Mucosa of stomach (tissue), 1 donor: ENCODE data around the gene TPSG1.

Experiments
- H3K27me3 ChIP-seq: one replicate; pipeline ENCODE4 v1.7.0; 2013; ENCODE audit warnings: mild to moderate bottlenecking, low read length; ENCODE audit not compliant: control insufficient read depth, insufficient read depth
- H3K36me3 ChIP-seq: one replicate; pipeline ENCODE4 v1.7.0; 2013; ENCODE audit warnings: low read length; ENCODE audit not compliant: control insufficient read depth, insufficient read depth
- H3K4me1 ChIP-seq: one replicate; pipeline ENCODE4 v1.7.0; 2013; ENCODE audit warnings: mild to moderate bottlenecking, low read length; ENCODE audit not compliant: control insufficient read depth, insufficient read depth
- H3K4me3 ChIP-seq: one replicate; pipeline ENCODE4 v1.7.0; 2013; ENCODE audit warnings: low read length
- H3K9ac ChIP-seq: one replicate; pipeline ENCODE4 v1.7.0; 2013; ENCODE audit warnings: mild to moderate bottlenecking, low read length, moderate library complexity
- H3K9me3 ChIP-seq: one replicate; pipeline ENCODE4 v1.7.0; 2013; ENCODE audit warnings: mild to moderate bottlenecking, low read length, moderate library complexity; ENCODE audit not compliant: control insufficient read depth
- donor health status: Pancreatic carcinoma.

The TPSG1 gene

DNA sequence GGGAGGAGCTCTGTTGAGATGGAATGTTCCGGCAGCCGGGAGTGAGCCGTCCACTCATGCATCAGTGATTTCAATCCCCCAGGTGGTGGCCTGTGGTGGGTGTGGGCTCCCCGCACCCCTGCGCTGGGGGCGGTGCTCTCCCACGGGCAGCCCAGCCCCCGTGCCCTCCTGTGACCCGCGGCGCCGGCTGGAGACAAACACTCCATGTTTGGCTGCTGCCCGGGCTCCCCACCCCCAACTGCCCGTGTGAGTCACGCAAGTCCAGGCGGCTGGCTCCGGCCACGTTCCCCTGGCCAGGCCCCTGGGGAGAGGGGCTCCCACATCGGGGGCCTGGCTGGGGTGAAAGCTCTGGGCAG lies 42.8 kb downstream of the TPSG1 start:
- no peaks in the 10 kb centered on the region for H3K9me3 ChIP-seq
- H3K9ac ChIP-seq: no peak overlapping the region
- no peaks in the 10 kb centered on the region for H3K27me3 ChIP-seq
- peaks cover 10% of the 10 kb centered on the region for H3K4me1 ChIP-seq
- H3K4me3 ChIP-seq: no peak overlapping the region
- no peaks in the 10 kb centered on the region for H3K36me3 ChIP-seq

DNA sequence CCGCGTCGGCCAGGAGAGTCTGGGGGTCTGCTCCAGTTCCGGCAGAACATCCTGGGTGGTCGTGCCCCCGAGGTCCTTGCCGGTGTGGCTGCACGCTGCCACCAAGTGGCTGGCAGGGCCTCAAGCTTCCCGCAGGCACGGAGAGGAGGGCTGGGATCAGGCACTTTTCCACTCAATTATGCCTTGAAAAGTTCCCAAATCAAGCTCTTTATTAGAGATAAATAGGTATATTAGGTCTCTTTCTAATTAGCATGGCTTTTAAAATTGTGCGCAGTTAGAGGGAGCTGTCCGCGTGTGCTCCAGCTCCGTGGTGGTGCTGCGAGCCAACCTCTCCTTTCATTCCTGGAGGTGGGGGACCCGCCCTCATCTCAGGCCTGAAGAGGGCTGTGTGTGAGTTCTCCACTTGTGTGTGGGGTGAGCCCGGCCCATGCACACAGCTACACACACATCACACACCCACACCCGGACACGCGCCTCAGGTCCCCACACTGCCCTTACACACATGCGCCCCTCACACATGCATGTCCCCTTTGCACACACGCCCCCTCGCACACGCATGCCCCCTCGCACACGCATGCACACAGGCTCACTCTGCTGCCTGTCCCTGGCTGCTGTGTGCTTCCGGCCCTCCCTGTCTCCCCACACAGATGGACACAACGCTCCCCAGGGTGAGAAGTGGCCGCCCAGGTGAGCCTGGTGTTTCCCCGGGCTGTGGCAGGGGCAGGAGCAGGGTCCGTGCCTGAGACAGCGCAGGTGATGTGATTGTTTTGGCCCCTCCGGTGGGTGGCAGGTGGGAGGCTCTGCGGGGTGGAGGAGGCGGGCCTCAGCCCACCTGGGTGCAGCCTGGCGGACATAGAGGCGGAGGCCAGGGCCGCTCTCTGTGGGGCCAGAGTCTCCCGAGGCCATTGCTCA lies 43.4 kb downstream of the TPSG1 start:
- Histone ChIP-seq H3K9me3 (no peaks in the 10 kb centered on the region), H3K36me3 (no peaks in the 10 kb centered on the region), H3K4me3 (no peak overlapping the region), H3K9ac (no peak overlapping the region), H3K4me1 (peaks cover 10% of the 10 kb centered on the region), H3K27me3 (no peaks in the 10 kb centered on the region)

DNA sequence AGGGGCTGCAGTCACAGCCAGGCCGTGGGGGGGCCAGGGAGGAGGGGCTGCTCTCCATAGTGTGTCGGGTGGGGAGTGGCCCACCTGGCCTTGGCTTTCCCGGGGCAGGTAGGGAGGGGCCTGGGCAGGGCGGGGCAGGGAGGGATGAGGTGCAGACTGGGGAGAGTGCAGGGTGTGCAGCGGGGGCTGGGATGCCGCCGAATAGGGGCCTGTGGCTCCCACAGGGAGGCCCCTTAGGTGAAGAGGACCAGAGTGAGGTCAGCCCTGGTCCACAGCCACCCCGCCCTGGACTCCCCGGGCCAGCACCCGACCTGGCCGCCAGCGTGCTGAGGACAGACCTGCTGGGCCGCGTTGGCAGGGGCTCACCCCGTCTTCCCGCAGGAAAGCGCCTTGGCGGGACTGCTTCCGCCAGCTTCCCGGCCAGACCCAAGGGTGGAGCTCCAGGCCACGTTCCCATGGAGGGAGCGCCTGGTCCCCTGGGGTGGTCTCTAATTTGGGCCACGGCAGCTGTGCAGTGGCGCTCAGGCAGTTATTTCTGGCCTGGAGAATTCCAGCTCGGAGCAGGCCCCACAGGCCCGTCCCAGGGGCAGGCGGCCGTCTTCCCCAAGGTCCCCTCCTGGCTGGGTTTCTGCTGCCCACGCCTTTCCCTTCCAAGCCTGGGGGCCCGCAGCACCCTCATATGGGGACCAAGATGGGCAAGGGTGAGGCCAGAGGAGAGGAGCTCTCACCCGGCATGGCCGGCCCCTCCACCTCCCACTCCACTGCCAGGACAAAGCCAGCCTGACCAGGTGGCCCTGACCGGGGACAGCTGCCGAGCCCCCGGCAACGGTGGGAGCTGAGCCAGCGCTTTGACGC lies 44.3 kb downstream of the TPSG1 start:
- H3K4me3 ChIP-seq: no peak overlapping the region
- H3K36me3 ChIP-seq: no peaks in the 10 kb centered on the region
- no peaks in the 10 kb centered on the region for H3K27me3 ChIP-seq
- H3K9ac ChIP-seq: no peak overlapping the region
- H3K4me1 ChIP-seq: peaks cover 10% of the 10 kb centered on the region
- no peaks in the 10 kb centered on the region for H3K9me3 ChIP-seq

DNA sequence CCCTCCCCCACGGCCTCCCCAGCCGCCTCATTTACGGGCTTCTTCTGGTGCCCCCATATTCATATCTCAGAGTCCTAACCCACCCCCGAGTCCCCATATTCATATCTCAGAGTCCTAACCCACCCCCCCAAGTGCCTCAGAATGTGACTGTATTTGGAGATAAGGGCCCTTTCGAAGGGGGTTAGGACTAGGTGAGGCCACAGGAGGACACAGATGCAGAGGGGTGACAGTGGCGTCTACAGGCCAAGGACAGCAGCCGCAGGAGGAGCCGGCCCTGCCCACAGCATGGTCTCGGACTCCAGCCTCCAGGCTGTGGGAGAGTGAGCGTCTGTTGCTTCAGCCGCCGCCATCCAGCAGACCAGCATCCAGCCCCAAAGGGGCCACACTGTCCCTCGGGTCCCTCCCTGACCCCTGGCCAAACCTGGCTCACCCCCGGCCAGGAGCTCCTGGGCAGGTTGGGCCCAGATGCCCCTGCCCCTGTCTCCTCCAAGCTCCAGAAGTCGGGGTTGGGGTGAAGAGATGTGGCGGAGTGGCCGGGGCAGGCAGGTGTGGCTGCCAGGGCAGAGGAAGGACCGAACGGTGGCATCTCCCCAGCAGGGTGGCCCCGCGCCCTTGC lies 46.7 kb downstream of the TPSG1 start:
- no peaks in the 10 kb centered on the region for H3K27me3 ChIP-seq
- H3K4me1 ChIP-seq: peaks cover 14% of the 10 kb centered on the region
- no peak overlapping the region for H3K9ac ChIP-seq
- H3K4me3 ChIP-seq: no peak overlapping the region
- no peaks in the 10 kb centered on the region for H3K36me3 ChIP-seq
- no peaks in the 10 kb centered on the region for H3K9me3 ChIP-seq

DNA sequence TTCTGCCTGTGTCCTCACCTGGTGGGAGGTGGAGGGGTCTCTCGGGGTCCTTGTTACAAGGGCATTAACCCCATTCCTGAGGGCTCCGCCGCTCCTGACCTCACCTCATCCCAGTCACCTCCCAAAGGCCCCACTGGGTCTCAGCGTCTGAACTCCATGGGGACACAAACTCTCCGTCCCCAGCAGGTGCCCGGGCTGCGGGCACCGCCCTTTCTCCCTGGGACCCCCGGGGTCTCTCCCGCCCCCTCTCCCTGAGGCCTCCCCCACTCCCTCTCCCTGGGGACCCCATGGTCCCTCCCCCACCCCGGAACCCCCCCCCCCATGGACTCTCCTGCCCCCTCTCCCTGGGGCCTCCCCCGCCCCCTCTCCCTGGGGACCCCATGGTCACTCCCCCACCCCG lies 47.3 kb downstream of the TPSG1 start:
- H3K9ac ChIP-seq: no peak overlapping the region
- no peaks in the 10 kb centered on the region for H3K9me3 ChIP-seq
- H3K27me3 ChIP-seq: no peaks in the 10 kb centered on the region
- H3K4me3 ChIP-seq: no peak overlapping the region
- H3K4me1 ChIP-seq: peaks cover 14% of the 10 kb centered on the region
- H3K36me3 ChIP-seq: no peaks in the 10 kb centered on the region

DNA sequence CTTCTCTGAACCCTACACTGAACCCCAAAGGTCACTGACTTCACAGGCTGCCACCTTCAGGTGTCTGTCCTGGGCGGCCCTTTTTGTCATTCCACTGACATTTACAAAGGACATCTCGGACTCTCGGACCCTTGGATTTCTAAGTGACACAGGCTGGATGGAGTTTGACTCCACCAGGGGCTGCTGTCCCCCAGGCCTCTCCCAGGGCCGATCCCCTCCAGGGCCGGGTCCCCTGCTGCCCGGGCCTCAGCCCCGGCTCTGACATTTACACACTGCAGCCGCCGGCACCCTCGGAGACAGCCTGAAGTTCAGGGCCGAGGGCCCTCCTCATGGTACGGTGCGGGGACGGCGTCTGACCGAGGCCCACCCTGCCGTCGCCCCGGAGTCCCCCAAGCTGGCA lies 48.0 kb downstream of the TPSG1 start:
- no peak overlapping the region for H3K4me3 ChIP-seq
- H3K9me3 ChIP-seq: no peaks in the 10 kb centered on the region
- H3K9ac ChIP-seq: no peak overlapping the region
- no peaks in the 10 kb centered on the region for H3K27me3 ChIP-seq
- no peaks in the 10 kb centered on the region for H3K36me3 ChIP-seq
- peaks cover 8% of the 10 kb centered on the region for H3K4me1 ChIP-seq

DNA sequence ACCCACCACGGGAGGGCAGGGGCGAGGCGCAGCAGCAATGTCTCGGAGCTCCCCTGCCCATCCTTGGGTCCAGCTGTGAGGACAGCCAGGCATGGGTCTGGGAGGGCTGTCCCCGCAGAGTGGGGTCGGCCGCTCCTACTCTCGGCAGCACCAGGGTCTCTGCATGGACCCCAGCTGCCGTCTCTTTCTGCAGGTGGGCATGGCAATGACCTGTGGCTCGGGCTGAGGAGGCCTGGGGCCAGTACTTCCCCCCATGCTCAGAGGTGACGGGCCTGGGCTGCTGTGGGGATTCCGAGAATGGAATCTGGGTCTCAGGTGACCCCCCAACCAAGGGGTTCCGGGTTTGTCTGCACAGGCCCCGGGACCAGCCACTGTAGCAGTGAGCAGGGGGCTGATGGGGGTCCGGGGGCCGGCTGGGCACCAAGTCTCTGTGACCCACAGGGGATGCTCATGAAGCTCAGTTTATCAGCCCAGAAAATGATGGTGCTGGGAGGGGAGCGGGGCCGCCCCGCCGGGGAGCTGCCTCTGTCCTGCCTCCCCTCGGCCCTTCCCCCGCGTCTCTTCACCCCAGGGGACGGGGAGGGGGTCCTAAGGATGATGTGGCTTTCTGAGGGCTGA lies 48.7 kb downstream of the TPSG1 start:
- H3K9ac ChIP-seq: no peak overlapping the region

DNA sequence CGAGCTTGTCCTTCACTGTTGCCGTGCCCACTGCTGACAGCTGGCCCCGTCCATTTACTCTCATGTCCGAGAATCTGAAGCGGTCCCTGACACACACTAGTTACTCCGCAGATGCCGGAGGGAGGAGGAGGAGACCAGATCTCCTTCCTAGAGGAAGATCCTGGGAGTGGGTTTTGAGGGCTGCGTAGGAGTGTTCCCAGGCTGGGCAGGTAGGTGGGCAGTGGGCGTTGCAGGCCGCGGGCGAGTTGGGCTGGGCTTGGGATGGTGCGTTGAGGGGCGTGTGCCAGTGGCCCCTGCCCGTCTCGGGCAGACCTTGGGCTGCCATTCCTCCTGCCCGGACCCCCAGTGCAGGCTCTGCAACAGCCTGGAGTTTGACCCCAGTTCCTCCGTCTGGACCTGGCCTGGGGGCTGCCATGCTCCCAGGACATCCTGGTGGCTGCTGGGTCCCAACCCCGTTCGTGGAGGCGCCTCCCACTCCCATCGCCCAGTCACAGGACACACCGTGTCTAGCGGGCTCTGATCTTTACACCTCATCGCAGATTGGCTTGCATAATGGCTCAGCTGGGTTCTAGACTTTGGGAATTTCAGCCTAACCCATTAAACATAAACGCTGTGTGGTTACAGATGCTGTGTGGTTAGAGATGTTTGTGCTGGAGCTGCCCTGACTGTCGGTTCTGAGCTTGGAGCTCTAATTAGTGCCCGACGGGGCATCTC lies 49.3 kb downstream of the TPSG1 start:
- H3K4me3 ChIP-seq: no peak overlapping the region
- H3K4me1 ChIP-seq: peaks cover 7% of the 10 kb centered on the region
- H3K9me3 ChIP-seq: no peaks in the 10 kb centered on the region
- H3K36me3 ChIP-seq: no peaks in the 10 kb centered on the region
- H3K27me3 ChIP-seq: no peaks in the 10 kb centered on the region
- no peak overlapping the region for H3K9ac ChIP-seq

More for the DNA sequence above, 48.7 kb downstream of the TPSG1 start:
- no peaks in the 10 kb centered on the region for H3K27me3 ChIP-seq
- H3K9me3 ChIP-seq: no peaks in the 10 kb centered on the region
- no peaks in the 10 kb centered on the region for H3K36me3 ChIP-seq
- H3K4me3 ChIP-seq: no peak overlapping the region
- peaks cover 7% of the 10 kb centered on the region for H3K4me1 ChIP-seq

DNA sequence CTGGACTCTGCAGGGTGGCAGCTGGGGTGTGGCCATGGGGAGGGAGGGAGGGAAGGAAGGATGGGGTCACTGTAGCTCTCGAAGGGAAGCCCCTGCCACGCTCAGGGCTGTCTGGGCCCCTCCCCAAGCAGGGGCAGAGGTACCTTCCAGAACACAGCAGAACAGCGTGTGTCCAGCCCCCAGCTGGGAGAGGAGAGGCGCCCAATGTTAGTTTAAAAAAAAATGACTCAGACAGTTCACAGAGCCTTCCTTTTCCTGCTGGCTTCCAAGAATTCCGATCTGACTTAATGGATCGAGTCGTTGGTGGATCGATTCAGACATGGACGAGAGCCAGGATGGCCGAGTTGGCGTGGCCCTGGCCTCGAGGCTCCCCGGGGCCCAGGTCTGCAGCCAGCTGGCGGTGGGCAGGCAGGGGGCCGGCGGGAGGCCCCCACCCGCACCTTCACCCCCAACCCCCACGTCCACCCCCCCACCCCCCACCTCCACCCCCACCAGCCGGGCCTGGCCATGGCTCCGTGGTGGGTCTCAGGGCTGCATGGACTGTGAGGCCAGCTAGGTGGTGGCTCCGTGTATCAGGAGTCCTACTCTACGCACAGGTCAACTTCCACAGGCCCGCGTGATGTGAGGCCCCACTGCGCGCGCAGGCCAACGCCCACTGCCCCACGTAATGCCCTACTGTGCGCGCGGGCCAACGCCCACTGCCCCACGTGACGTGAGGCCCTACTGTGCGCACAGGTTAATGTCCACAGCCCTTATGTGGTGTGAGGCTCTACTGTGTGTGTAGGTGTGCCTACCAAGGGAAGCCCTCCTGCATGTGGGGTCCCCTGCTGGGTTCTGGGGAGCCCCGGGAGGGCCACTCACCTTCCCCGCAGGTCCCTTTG lies 50.4 kb downstream of the TPSG1 start:
- Histone ChIP-seq H3K4me3 (no peak overlapping the region), H3K9me3 (no peaks in the 10 kb centered on the region), H3K36me3 (no peaks in the 10 kb centered on the region), H3K4me1 (peaks cover 4% of the 10 kb centered on the region), H3K9ac (no peak overlapping the region), H3K27me3 (no peaks in the 10 kb centered on the region)

DNA sequence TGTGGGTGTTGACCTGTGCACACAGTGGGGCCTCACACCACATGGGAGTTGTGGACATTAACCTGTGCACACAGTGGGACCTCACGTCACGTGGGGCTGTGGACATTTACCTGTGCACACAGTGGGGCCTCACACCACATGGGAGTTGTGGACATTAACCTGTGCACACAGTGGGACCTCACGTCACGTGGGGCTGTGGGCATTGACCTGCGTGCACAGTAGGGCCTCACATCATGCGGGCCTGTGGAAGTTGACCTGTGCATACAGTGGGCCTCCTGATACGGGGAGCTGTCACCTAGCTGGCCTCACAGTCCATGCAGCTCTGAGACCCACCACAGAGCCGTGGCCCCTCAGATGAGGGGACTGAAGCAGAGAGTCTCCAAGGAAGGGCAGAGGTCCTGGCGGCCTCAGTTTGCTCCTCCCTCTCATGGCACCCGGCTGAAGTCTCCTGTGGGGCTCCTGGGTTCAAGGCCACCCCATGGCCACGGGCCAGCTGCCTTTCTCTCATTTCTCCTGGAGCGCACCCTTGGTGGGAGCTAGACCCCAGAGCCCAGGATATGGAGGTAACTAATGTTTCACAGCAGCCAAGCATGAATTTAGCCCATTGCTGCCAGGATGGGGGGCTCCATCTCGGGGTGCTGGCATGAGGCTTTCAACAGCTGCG lies 51.1 kb downstream of the TPSG1 start:
- H3K36me3 ChIP-seq: no peaks in the 10 kb centered on the region
- no peak overlapping the region for H3K4me3 ChIP-seq
- H3K27me3 ChIP-seq: no peaks in the 10 kb centered on the region
- no peaks in the 10 kb centered on the region for H3K9me3 ChIP-seq
- H3K4me1 ChIP-seq: peaks cover 4% of the 10 kb centered on the region
- no peak overlapping the region for H3K9ac ChIP-seq
